ENCODE results near the gene TFPI. TPM values are rescaled to one million over a fixed set of nuclear protein-coding genes. Genes with fewer than 3 reads are reported as not detected.
"Not testable (repeated sequence)": the region's sequence is repeated elsewhere in the genome, so short reads cannot be mapped to it uniquely, and the experiment has no call there.

The TFPI gene
- total RNA-seq, 1 donor from 2014 or later = 89.7 TPM

DNA sequence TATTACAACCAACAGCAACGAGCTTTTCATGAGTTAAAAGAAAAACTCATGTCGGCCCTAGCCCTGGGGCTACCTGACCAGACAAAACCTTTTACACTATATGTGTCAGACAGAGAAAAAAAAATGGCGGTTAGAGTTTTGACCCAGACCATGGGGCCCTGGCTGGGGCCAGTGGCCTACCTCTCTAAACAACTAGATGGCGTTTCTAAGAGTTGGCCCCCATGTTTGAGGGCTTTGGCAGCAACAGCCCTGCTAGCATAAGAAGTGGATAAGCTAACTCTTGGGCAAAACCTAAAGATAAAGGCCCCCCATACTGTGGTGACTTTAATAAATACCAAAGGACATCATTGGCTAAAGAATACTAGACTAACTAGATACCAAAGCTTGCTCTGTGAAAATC is 39.3 kb downstream of the TFPI start:
- Mint-ChIP-seq H3K27ac (no peak overlapping the region), H3K4me1 (peaks cover 27% of the 10 kb centered on the region), H3K9me3 (peaks cover 33% of the 10 kb centered on the region), H3K36me3 (peaks cover 42% of the 10 kb centered on the region), H3K27me3 (ENCODE audit: low read depth) (no peaks in the 10 kb centered on the region), H3K4me3 (no peak overlapping the region)
- DNase-seq (ENCODE audit: low spot score in 2 of 2, unreplicated experiment in 2 of 2) = no peak
- TF ChIP-seq, protein P1, sequence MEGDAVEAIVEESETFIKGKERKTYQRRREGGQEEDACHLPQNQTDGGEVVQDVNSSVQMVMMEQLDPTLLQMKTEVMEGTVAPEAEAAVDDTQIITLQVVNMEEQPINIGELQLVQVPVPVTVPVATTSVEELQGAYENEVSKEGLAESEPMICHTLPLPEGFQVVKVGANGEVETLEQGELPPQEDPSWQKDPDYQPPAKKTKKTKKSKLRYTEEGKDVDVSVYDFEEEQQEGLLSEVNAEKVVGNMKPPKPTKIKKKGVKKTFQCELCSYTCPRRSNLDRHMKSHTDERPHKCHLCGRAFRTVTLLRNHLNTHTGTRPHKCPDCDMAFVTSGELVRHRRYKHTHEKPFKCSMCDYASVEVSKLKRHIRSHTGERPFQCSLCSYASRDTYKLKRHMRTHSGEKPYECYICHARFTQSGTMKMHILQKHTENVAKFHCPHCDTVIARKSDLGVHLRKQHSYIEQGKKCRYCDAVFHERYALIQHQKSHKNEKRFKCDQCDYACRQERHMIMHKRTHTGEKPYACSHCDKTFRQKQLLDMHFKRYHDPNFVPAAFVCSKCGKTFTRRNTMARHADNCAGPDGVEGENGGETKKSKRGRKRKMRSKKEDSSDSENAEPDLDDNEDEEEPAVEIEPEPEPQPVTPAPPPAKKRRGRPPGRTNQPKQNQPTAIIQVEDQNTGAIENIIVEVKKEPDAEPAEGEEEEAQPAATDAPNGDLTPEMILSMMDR (IDR thresholded peaks at IDR 0.05; ENCODE audit: unreplicated experiment) = no peak

DNA sequence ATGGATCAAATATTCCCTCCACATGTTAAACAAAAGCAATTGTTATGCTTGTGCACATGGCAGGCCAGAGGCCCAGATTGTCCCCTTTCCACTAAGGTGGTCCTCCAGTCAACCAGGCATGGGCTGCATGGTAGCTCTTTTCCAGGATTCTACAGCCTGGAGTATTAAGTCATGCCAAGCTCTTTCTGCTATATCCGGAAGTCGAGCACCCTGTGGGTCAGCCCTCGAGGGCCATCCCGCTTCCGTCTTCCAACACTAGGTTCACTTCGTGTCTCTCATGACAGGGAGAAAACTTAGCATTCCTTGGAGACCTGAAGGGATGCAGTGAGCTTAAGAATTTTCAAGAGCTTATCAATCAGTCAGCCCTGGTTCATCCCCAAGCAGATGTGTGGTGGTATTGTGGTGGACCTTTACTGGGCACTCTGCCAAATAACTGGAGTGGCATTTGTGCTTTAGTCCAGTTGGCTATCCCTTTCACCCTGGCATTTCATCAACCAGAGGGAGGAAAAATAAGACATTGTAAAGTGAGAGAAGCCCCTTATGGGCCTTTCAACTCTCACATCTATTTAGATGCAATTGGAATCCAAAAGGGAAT is 39.9 kb downstream of the TFPI start:
- not testable (repeated sequence) for H3K4me3 Mint-ChIP-seq; H3K27me3 Mint-ChIP-seq (ENCODE audit: low read depth); H3K27ac Mint-ChIP-seq; DNase-seq (ENCODE audit: low spot score in 2 of 2, unreplicated experiment in 2 of 2)
- peaks cover 33% of the 10 kb centered on the region for H3K4me1 Mint-ChIP-seq
- peaks cover 32% of the 10 kb centered on the region for H3K9me3 Mint-ChIP-seq
- H3K36me3 Mint-ChIP-seq = peaks cover 45% of the 10 kb centered on the region

DNA sequence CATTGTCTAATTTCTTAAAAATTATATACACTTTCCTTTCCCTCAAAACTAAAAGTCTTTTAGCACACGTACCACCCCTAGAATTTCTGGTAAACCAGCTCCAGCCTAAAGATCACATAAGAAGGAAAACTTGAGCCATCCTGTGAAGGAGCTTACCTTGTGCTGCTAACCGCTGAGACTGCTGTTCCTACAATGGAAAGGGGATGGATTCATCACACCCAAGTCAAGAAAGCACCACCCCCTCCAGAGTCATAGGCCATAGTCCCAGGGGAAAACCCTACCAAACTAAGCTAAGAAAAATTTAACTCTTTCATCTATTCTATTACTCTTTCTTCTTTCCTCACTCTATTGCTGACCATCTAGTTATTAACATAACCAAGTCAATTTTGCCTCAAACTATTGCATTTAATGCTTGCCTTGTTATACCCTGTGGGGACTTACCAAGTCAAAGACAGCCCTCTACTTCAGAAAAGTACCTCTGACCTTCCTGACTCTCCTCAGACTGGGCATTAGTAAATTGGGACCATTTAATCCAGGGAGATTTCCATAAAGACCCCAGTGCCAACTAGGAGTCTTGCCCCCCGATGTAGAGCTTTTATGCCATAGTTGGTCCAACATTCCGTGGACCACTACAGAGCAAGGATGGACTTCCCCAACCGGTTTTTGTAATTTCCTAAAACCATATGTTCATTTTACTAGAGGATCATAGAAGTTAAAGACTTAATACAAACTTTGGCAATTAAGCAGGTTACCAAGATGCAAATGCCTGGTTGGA is 40.6 kb downstream of the TFPI start:
- not testable (repeated sequence) for DNase-seq (ENCODE audit: low spot score in 2 of 2, unreplicated experiment in 2 of 2)
- peaks cover 27% of the 10 kb centered on the region for H3K9me3 Mint-ChIP-seq

DNA sequence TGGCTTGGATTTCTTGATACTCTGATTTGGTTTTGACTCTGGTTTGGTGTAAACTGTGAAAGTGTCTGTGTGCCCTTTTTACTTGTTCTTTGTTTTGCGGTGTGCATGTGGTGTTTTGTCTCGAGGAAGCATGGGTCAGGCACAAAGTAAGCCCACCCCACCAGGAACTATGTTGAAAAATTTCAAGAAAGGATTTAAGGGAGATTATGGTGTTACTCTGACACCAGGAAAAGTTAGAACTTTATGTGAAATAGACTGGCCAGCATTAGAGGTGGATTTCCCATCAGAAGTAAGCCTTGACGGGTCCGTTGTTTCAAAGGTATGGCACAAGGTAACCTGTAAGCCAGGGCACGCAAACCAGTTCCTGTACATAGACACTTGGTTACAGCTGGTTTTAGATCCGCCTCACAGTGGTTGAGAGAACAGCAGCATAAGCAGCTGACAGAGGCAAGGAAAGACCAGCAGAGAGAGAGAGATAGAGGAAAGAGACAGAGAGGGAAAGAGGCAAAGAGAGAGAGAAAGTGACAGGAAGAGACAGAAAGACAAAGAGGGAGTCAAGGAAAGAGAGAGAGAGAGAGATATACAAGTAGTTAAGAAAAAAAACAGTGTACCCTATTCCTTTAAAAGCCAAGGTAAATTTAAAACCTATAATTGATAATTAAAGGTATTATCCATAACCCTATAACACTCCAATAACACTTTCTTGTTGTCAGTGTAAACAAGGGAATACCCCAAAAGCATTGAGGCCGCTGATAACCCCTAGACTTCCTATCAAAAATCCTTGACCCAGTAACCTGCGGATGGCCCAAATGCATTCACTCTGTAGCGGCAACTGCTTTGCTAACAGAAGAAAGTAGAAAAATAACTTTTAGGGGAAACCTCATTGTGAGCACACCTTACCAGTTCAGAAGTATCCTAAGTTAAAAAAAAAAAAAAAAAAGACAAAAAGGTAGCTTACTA is 42.6 kb downstream of the TFPI start:
- peak overlapping the region; percentile 11 for H3K4me3 Mint-ChIP-seq
- no peaks in the 10 kb centered on the region for H3K27me3 Mint-ChIP-seq (ENCODE audit: low read depth)
- peak overlapping the region; percentile 84 for H3K27ac Mint-ChIP-seq
- peaks cover 13% of the 10 kb centered on the region for H3K9me3 Mint-ChIP-seq
- DNase-seq (ENCODE audit: low spot score in 2 of 2, unreplicated experiment in 2 of 2) = no peak
- TF ChIP-seq, protein P1 (IDR thresholded peaks at IDR 0.05; ENCODE audit: unreplicated experiment) = no peak
- peaks cover 35% of the 10 kb centered on the region for H3K4me1 Mint-ChIP-seq
- H3K36me3 Mint-ChIP-seq = peaks cover 37% of the 10 kb centered on the region

More for the DNA sequence above, 40.6 kb downstream of the TFPI start:
- H3K27ac Mint-ChIP-seq = peak overlapping the region; percentile 80
- H3K4me1 Mint-ChIP-seq = peaks cover 35% of the 10 kb centered on the region
- peaks cover 46% of the 10 kb centered on the region for H3K36me3 Mint-ChIP-seq
- not testable (repeated sequence) for H3K27me3 Mint-ChIP-seq (ENCODE audit: low read depth); H3K4me3 Mint-ChIP-seq

DNA sequence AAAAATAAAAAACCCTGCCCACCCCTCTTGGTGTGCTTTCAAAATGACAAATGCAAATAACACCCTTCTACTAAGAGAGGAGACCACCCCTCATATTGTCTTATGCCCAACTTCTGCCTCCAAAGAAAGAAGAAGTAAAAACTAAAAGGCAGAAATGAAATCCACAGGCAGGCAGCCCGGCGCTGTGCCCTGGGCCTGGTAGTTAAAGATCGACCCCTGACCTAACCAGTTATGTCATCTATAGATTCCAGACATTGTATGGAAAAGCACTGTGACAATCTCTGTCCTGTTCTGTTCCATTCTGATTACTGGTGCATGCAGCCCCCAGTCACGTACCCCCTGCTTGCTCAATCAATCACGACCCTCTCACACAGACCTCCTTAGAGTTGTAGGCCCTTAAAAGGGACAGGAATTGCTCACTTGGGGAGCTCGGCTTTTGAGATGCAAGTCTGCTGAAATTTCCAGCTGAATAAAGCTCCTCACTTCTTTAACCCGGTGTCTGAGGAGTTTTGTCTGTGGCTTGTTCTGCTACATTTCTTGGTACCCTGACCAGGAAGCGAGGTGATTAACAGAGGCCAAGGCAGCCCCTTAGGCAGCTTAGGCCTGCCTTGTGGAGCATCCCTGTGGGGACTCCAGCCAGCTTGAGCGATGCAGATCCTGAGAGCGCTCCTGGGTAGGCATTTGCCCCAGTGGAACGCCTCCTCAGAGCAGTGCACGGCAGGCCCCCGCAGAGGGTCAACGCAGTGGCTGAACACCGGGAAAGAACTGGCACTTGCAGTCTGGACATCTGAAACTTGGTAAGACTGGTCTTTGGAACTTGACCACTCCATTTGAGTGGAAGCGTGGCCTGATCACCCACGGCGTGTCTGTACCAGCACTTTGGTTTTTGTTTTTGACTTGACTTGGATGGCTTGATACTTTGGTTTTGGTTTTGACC is 43.5 kb downstream of the TFPI start:
- not testable (repeated sequence) for H3K27me3 Mint-ChIP-seq (ENCODE audit: low read depth); H3K4me3 Mint-ChIP-seq
- H3K27ac Mint-ChIP-seq = peak overlapping the region; percentile 84

DNA sequence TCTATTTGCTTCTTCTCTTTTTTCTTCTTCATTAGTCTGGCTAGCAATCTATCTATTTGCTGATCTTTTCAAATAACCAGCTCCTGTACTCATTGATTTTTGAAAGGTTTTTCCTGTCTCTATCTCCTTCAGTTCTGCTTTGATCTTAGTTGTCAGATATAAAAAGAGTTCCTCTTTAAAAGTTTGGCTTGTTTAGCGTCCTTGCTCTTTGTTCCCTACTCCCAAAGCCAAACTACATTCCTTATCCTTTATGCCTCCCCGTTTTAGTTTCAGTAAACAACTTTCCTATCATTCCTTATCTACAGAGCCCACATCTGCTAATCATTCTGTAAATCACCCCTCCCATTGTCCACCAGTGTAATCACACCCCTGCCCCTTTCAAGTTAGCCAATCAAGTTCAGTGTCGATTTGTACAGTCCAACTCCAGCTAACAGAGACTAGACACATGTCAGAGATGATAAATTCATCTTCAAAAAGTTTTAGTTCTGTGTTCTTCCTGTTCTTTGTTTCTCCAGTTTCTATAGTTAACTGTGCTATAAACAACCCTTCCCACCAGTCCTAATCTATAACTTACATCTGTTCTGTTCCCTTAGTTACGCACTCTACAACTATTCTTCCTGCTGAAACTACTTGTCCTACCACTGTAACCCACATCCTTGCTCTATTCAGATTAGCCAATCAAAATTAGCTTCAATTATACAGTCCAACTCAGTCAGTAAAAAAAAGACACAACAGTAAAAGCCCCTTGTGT is 44.4 kb downstream of the TFPI start:
- Mint-ChIP-seq H3K4me3 (no peak overlapping the region), H3K36me3 (peaks cover 30% of the 10 kb centered on the region), H3K4me1 (peaks cover 43% of the 10 kb centered on the region), H3K27me3 (ENCODE audit: low read depth) (no peaks in the 10 kb centered on the region), H3K9me3 (peaks cover 9% of the 10 kb centered on the region), H3K27ac (peak overlapping the region; percentile 78)
- TF ChIP-seq, protein P1 (IDR thresholded peaks at IDR 0.05; ENCODE audit: unreplicated experiment) = no peak
- no peak for DNase-seq (ENCODE audit: low spot score in 2 of 2, unreplicated experiment in 2 of 2)

More for the DNA sequence above, 43.5 kb downstream of the TFPI start:
- Mint-ChIP-seq H3K4me1 (peaks cover 38% of the 10 kb centered on the region), H3K36me3 (peaks cover 33% of the 10 kb centered on the region)
- not testable (repeated sequence) for H3K9me3 Mint-ChIP-seq; DNase-seq (ENCODE audit: low spot score in 2 of 2, unreplicated experiment in 2 of 2)
